ENCODE results near the gene CFAP57.

The CFAP57 gene

GRCh38 chr1:43298055-43298454 is 125.9 kb downstream of the CFAP57 start:
- no peak for DNase-seq (ENCODE audit: low read depth in 2 of 2)

GRCh38 chr1:43299101-43299500 is 127.0 kb downstream of the CFAP57 start:
- DNase-seq (ENCODE audit: low read depth in 2 of 2): no peak

- DNase-seq (ENCODE audit: low read depth in 2 of 2): no peak
Observed at GRCh38 chr1:43300378-43301094, 128.4 kb downstream of the CFAP57 start, which contains the start of gene TIE1. Gene TIE1, plus strand, starts transcription at chr1:43300982. Its CDS starts 90 bp downstream, at chr1:43301072.

- DNase-seq (ENCODE audit: low read depth in 2 of 2): no peak
Observed at GRCh38 chr1:43302201-43302600, 130.1 kb downstream of the CFAP57 start.

GRCh38 chr1:43302721-43303470 is 130.8 kb downstream of the CFAP57 start:
- no peak for DNase-seq (ENCODE audit: low read depth in 2 of 2)

GRCh38 chr1:43303471-43304313 is 131.6 kb downstream of the CFAP57 start:
- no peak for DNase-seq (ENCODE audit: low read depth in 2 of 2)

All from stimulated activated CD4-positive, alpha-beta T cell treated with anti-CD3 and anti-CD28 coated beads, Interleukin-1b, Interleukin-23, amount 100 ng/mL, for 1 hour (primary cell).